Stimulated activated CD4-positive, alpha-beta T cell treated with anti-CD3 and anti-CD28 coated beads, Interleukin-12 subunit alpha, Interleukin-12 subunit beta, amount 100 ng/mL, for 24 hours (primary cell): Measurements from ENCODE around the gene DUSP10.

Experiments
- DNase-seq, 2 experiments: peaks; one replicate each; pipeline ENCODE4 v3.0.0-alpha.2; 2020; ENCODE audit warnings: low read depth in 2 of 2

The DUSP10 gene

DNA sequence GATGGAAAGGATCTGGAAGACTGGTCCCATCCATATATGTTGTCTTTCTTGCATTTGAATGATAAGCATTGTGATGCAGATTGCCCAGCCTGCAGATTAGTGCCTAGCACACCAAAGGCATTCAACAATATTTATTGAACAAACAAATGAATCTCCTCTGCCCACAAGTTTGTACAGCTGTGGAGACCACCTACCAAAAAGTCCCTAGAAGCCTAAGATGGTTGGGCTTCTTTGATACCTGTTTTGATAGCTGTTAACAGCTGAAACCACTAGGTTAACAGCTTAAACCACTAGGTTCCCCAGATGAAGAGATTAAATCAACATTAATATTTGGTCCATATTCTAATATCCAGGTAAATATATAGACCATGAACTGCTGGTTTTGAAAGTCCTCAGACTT lies 9.8 kb downstream of the DUSP10 start:
- DNase-seq = no peak

DNA sequence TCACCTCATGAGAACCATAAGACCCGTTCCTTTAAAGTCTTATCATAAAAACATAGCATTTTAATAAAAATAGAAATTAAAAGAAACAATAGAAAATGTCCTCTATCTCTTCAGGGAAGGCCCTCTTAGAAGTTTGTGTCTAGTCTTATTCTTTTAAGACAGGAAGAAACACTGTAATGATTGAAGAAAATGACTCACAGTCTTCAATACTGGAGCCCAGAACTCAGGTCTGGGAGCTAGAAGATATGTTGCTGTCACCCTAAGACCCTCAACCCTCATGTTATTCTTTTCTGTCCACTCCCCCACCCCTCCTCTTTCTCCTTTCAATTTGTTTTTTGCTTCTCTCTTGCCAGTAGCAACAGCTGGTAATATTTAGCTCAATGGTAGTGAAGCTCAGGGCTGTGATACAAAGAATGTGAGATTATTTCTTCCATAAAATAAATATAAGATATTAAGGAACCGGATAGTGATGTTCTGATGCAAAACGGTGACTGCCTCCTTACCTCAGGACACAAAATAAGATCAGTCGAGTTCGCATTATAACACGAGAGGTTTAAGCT lies 12.0 kb downstream of the DUSP10 start:
- no peak for DNase-seq

DNA sequence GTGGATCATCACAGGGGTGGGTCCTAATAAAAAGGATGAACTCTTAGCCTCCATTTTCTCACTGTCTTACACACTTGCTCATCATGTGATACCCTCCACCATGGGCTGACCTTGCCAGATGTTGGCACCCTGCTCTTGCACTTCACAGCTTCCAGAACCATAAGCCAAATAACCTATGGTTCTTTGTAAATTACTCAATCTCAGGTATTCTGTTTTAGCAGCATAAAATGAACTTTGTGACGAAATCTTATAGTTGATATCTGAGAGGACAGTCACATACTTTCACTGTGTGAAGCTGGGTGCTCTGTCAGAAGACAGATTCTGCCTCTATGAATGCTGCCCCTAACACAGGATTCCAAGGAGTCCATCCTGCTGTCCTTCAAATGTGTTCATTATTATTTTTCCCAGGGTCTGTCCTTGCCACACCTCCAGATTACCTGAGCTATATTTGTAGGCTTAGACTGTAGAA lies 13.8 kb downstream of the DUSP10 start:
- no peak for DNase-seq

DNA sequence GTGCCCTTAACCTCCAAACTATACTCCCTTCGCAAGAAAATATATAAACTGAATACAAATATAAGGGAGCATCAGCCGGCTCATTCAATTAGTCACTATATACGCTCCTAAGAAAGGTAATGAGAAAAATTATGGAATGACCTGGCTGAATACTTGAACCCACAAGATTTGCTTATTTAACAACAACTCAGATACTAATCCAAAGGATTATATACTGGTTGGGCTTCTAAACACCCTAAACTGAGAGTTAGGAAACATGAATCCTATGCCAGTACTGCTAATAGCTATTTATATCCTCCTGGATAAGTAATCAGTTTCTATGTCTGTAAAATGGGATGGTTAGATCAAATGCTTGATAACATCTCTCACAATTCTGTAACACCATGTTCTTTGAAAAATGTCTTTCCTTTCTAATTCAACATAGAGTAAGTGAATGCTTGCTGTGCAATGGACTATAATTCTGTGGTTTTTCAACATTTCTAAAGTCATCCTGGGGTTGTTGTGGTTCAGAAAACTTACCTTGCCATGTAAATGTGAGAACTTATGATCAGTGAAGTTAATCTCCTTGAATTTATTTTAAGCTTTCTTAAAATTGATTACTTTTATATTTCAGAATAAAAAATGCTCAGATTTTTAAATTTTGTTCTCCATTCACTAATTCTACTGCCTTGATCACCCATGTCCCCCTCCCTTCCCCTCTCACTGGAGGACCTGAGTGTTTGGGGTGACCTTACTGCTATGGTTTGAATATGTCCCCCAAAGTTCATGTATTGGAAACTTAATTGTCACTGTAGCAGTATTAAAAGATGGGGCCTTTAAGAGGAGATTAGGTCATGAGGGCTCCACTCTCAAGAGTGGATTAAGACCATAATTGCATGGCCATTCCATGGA lies 14.5 kb downstream of the DUSP10 start:
- DNase-seq = no peak

DNA sequence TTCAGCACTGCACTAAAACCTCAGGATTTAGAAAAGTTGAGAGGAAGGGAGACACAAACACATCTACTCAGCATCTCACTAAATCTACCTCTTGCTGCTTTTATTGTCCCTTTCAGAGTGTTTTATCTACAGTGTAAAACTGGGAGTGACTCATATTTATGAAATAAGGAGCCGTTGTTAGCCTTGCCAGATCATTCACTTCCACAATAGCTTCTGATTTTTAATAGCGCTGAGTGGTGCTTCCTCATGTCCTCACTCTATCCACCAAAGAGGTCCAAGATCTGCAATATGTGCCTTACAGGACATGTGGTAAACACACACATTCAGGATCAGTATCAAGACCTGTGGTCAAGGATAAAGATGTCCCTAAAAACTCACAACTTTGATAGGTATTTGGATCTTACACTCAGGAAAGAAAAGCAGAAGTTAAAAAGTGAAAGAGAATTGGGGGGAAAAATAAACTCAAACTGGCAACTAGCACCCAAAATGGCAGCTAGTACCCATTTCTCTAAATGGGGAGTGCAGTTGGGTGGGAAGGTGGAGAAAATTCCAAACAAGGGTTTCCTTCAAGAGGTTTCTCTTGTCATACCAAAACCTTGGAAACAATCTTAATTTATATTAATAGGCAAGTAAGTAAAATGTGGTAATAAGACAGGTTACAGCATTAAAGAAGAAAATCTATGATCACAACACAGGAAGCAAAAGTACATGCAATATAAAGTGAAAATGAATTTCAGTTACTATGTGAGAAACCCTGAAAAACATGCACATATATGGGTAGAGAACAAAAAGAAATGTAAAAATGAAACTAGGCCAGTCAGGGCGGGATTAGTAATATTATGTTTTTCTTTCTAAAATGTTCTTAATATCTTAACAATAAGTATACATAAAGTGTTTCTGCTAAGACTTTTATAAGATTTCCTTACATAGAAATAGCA lies 15.9 kb downstream of the DUSP10 start:
- DNase-seq = no peak

DNA sequence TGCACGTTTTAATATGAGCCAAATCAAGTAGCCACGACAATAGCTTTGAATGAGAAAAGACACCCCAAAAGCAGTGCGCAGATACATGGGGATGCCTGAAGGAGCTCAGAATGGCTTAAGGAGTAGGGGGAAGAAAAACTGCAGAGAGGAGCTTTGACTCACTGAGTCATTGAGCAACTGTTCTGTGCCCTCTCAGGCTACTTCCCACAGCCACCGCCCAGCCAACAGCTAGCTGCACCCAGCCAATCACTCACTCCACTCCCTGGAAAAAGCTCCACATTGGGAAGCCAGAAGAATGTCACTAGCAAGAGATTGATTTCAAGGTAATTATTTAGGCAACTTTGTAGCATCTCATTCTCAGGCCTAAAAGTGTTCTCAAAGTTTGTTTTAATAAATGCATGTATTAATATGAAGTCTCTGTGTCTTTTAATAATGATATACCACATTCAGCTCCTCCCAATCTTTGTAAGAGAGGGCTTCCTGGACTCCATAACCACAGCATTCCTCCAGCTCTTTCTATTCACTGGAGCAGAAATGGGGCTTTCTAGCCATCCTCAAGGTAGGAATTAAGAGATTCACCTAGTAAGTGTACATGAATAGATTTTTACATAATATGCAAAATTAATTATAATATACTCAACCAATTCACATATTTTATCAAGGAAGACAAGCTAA lies 16.8 kb downstream of the DUSP10 start:
- no peak for DNase-seq

DNA sequence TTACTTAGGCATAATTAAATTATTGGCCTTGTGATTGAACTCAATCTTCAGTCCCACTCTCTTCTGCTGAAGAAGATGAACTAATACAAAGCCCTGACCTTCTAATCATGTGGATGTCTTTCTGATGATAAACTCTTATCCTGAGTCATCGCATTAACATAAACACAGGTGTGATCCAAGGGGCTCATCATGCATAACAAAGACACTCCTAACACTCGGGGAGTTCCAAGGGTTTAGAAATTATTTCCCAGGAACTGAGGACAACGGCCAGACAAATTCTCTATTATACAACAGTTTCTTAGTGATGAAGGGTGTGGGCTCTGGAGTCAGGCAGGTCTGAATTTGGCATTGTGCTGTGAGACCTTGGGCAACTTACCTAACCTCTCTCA lies 18.0 kb downstream of the DUSP10 start:
- no peak for DNase-seq

DNA sequence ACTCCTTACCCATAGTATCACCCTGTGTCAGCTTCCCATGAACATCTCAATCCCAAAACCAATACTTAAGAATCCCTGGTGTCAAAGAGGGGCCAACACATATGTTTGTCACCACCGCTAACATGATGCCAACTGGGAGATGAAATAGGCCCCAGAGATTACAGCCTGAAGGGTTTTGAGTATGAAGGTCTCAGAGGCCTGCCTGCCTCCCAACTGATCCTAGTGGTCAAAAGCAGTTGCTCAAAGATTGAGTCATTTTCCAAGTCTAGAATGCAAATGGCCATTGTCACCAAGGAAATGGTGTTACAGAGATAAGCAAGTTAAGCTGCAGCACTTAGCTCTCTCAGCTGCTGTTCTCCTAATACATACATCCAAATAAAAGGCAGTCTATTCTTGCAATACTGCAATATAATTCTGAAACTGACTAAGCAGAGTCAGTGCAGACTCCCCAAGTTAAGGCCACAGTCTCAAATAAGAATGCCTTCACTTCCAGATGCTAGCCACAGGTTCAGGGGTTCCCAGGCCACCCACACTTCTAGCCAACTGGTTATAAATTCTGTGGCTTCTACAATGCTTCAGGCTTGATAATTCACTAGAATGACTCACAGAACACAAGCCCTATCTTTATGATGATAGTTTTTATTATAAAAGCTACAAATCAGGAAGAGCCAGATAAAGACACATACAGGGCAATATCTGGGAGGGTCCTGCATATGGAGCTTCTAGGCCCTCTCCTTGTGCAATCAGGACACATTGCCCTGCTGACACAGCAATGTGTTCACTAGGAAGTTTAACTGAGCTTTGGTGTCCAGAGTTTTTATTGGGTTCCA lies 18.7 kb downstream of the DUSP10 start:
- DNase-seq = no peak

DNA sequence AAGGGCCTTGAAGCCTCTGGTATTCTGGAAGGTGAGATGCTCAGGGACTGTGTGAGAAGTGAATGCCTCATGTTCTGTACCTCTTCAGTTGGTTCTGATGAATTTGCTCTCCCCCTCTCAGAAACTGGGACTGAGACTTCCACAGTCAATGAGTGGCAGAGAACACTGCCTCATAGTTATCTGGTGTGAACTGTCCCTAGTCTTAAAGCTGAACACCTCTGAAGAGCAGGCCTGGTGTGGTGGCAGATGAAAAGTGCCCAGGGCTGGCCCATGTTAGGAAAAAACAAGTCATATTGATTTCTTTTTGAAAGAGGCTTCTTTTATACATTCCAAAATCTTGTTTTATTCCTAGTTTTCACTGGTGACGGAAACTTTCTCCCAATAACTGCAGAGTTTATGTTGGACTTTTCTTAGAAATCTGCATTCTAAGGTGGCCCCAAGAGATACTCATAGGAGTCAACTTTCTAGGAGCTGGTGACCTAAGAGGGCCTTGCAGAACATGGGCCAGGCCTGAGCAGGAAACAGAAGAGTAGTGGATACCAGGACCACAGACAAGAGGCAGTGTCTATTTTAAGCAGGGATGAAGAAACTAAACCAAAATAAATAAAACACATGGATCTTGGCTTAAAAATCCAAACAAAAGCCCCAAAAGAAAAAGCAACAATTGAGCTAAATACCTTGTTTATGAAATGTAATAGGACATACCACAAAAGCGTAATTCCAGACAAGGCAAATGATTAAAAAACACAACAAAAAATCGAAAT lies 19.5 kb downstream of the DUSP10 start:
- no peak for DNase-seq

DNA sequence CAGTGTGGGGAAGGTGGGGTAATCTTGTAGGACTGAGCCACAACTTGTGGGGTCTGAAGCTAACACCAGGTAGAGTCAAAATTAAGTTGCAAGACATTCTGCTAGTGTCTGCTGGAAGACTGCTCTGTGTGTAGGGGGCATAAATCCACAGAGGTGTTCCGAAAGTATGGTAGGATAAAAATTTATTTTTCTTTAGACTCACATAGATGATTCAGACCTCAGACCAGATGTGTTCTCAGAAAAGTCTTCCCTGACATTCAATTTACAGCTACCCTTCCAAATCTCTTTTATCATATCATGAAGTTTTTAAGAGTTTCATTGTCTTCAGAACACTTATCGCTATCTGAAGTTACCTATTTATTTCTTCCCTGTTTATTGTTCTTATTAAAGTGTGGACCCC lies 21.3 kb downstream of the DUSP10 start:
- DNase-seq = no peak

DNA sequence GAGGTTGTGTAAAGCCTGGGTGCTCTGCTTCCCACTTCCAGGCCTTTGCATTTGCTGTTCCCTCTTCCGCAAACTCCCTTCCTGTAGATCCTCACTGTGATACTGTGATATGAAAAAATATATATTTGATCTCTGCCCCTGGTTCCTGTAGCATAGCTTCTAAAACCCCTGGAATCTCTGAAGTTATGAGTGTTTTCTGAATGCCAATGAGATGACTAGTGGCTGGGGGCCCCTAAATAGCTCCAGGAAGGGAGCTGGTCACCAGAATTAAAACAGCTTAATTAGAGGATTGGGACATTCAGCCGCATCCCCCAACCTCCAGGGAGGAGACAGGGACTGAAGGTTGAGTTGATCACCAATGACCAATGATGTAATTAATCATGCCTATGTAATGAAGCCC lies 21.9 kb downstream of the DUSP10 start:
- no peak for DNase-seq

DNA sequence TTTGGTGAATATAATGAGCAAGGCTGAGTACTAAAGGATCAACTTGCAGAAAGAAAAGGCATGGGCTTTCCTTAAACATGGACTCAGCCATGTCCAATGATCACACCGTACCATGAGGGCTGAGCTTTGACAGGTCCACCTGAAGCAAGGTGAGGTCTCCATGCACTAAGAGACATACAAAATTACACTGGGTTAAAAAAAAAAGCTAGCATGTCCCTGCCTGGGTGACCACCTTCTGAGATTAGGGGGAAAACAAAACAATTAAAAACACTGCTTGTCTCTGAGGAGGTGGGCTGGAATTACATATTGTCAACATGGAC lies 22.7 kb downstream of the DUSP10 start:
- DNase-seq = no peak

DNA sequence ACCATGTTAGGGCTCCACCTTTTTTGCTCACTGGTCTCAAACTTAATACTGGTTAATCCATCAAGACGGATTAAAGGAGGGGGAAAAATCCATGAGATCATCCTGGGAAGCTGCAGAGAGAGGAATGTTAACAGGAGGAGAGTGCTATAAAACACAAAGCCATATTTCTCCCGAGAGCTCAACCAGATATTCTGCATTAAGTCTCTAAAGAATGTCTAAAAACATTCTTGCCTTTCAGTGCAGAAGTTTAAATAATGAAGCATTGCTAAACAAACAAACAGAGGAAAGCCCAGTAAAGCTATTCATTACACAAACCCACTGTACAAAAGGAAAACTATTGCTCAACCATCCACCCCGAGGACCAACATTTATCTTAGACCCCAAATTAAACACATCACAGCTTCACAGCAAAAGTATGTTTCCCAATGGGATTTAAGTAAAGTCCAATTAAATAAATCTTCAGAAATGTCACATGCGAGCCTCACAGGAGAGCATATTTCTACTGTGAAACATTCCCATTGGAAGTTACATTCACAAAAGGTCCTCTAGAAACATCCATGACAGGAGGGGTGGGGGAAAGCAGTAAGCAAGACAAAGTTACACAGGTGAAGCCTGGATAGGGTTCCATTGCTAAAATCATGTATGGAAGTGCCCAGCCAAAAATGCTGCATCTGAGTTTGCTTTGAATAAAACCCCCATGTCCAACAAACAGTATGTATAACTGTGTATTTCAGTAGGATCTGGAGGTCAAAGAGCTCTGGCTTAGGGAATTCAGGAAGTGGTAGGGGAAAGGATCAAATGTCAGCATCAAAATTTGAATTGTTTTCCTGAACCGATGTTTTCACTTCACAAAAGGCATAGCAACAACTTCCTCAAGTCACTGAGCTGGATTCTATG lies 23.3 kb downstream of the DUSP10 start:
- DNase-seq = no peak

DNA sequence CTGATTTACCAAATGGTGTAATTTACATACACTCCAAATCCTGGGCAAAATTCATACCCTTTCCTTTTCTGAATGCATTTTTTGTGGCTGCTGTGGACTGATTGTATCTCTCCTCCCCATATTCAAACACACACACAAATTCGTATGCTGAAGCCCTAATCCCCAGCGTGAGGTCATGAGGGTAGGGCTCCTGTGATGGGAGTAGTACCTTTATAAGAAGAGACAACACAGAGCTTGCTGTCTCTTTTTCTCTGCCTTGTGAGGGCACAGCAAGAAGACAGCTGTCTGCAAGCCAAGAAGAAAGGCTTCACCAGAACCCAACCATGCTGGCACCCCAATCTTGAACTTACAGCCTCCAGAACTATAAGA lies 24.4 kb downstream of the DUSP10 start:
- DNase-seq = no peak

DNA sequence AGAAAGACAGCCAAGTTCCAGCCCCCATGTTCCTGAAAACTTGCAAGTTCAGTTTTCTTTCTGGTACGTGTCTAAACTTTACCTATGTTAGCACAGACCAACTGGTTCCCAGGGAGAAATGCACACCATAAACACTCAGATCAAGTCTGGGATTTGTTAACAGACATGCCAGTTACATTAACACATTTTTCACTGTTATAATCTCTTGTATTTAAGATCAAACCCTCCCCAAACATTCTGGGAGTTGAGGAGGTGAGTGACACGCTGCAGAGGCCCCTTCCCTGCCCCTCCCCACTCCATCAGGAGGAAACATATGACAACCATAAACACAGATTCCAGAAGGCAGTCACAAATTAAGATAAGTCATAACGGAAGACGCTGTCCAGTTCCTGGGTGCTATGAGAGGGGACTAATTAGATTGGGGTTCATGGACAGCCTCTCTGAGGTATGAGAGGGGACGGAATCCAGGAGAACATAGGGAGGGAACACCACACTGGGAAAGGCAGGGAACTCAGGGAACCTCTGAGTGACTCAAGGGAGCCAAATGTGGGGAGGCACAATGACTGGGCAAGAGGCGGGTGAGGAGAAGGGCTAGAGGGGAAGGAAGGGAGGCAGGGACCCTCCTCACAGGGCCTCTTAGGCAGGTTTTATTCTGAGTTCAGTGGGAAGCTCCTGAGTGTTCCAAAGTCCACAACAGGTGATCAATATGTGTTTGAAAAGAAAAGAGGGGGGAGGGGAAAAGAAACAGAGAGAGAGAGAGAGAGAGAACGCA lies 25.0 kb downstream of the DUSP10 start:
- no peak for DNase-seq

DNA sequence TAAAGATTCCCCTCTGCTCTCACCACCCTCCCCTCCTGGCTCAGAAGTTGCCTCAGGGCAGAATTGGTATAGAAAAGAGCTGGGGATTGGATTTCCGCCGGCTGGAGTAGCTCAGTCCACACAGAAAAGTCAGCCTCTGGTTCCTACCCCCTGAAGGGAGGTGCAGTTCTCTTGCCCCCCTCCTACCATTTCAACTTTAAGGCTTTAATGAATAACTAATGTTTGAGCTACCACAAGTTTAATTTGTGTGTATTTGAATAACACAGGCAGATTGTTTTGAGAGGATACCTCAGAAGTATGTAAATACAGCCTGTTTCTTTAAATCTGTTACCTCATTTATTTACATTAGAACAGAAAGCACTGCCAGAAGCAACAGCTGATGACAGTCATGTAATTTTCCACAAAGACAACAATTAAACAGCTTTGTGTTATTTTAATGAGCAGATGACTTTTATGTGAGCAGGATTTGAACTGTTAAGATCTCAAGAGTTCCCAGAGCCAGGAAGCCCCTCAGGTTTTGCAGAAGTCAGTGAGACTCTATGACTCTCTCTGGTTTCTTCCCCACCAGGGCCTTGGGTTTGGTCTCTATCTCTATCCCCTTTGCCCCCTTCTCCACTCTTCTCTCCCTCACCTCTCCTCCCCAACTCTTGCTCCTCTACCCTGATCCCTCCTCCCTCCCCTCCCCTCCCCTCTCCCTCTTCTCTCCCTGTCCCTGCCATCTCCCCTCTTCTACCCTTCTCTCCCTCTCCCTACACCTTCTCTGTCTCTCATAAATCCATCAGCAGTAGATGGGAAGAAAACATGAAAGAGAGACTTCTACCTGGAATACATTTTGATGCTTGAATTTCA lies 26.3 kb downstream of the DUSP10 start:
- no peak for DNase-seq
